AG09319 (cell line): ENCODE measurements around the gene ECSIT.
A peak's percentile ranks its signal among the peaks of the same experiment; 100 is the strongest.

Source experiments
- DNase-seq: peaks from one replicate; pipeline ENCODE4 v3.0.0-alpha.2; 2010; ENCODE audit warnings: low read depth; ENCODE audit errors: extremely low read depth
- TF ChIP-seq, protein P1 (sequence below): IDR thresholded peaks from 2 replicates; pipeline ENCODE4 v1.5.1; 2011; ENCODE audit warnings: low read depth, mild to moderate bottlenecking, inconsistent platforms, low read length, moderate library complexity

Gene ECSIT

DNA sequence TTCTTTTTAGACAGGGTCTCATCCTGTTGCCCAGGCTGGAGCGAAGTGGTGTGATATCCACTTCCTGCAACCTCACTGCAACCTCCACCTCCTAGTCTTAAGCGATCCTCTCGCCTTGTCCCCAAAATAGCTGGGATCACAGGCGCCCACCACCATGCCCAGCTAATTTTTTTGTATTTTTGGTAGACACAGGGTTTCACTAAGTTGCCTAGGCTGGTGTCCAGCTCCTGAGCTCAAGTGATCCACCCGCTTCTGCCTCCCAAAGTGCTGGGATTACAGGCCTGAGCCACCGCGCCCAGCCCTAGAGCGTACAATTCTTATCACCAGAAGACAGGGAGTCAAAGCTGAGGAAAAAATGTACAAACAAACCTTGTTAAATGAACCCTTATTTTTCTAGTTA, 34.6 kb upstream of the ECSIT start:
- no peak for DNase-seq
- TF ChIP-seq, protein P1, sequence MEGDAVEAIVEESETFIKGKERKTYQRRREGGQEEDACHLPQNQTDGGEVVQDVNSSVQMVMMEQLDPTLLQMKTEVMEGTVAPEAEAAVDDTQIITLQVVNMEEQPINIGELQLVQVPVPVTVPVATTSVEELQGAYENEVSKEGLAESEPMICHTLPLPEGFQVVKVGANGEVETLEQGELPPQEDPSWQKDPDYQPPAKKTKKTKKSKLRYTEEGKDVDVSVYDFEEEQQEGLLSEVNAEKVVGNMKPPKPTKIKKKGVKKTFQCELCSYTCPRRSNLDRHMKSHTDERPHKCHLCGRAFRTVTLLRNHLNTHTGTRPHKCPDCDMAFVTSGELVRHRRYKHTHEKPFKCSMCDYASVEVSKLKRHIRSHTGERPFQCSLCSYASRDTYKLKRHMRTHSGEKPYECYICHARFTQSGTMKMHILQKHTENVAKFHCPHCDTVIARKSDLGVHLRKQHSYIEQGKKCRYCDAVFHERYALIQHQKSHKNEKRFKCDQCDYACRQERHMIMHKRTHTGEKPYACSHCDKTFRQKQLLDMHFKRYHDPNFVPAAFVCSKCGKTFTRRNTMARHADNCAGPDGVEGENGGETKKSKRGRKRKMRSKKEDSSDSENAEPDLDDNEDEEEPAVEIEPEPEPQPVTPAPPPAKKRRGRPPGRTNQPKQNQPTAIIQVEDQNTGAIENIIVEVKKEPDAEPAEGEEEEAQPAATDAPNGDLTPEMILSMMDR = no peak

DNA sequence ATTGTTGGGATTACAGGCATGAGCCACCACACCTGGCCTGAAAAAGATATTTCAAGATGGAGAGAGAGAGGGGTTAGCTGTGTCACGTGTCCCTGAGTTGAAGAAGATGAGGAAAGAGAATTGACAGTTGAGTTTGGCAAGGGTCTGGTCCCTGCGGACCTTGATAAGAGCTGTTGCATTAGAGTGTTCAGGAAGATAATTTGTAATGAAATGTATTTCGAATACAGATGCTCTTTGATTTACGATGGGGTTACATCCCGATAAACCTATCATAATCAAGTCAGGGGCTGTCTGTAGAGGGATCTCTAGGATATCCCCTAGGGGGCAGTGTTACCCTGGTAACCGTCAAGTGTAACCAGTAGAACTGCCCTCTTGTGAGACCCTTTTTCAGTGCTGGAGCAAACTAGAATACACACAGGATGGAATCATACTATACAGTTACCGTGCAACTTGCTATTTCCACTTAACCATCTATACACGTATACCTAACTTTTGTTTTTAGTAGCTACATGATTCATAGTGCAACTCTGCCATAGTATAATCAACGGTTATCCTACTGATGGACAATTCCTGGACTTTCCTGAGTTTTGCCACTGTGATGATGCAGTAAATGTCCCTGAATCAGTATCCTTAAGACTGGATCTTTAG, 31.6 kb upstream of the ECSIT start:
- DNase-seq = peak; percentile 40
- TF ChIP-seq, protein P1 = peak; percentile 67

DNA sequence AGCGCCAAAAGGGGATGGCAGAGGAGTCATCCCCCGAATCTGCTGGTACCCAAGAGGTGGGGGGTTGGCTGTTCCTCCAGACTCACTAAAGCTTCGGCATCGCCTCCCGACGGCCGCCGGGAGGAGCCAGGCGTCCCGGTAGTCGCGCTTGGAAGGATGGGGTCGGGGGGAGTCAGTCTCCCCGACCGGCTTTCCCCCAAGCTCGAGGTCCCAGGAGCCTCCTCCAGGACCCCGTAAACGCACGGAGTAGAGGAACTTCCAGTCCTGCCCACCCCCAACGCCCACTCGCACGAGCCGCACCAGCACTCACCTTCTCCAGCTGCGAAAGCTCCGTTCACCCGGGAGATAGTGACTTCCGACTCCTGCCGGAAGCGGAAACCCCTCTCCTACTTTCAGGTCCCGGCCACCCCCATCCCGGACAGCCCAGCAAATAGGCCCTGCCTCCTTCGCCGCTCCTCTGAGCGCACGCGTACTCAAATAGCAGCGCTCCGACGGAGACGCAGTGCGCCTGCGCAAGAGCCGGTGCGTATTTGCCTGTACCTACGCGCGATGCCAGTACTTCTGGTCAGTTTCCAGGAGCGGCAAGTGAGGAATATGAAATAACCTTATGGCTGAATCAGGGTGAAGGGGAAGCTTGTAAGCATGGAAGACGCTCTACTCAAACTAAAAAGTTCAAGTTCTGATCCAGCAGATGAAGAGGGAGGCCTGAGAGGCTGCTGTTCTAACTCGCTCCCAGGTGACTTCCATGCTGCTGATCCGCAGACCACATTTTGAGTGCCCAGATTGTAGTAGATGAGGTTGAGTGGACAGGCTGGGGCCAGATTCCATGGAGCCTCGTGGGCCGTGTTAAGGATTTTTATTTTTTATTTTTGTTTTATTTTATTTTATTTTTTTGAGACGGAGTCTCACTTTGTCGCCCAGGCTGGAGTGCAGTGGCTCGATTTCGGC, 30.2 kb upstream of the ECSIT start, which contains the start of gene ELOF1:
TSS of gene ELOF1 (minus strand) at position 350 of the 948 bp plus-strand sequence. CDS start 4,883 bp downstream, outside the sequence.
- TF ChIP-seq, protein P1 = peak; percentile 27
- DNase-seq = peak; percentile 95

DNA sequence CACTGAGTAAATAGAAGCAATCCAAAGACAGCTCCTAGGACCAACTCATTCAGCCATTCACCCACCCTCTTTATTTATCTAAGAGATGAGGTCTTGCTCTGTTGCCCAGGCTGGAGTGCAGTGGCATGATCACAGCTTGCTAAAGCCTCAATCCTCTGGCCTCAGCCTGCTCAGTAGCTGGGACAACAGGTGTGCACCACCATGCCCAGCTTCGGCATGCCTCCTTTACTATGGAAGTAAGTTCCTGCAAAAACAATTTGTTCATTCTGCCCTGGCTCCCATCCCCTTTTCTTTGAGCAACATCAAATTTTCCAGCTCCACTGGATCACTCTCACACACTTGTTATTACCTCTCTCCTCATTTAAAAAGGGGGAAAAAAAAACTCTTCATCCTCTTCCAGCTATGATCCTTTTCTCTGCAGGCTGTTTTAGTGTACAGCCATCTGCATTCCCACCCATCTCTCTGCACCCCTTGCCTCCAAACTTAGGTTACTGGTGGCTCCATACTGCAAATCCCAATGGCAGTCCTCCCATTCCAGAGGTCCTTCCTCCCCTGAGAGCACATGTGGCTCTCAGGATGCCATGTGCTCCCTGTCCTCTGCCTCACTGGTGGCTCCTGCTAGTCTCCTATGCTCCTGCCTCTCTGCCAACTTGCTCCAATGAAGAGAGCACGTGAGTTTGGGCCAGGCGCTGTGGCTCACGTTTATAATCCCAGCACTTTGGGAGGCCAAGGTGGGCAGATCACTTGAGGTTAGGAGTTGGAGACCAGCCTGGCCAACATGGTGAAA, 27.9 kb upstream of the ECSIT start:
- no peak for DNase-seq
- TF ChIP-seq, protein P1 = no peak

DNA sequence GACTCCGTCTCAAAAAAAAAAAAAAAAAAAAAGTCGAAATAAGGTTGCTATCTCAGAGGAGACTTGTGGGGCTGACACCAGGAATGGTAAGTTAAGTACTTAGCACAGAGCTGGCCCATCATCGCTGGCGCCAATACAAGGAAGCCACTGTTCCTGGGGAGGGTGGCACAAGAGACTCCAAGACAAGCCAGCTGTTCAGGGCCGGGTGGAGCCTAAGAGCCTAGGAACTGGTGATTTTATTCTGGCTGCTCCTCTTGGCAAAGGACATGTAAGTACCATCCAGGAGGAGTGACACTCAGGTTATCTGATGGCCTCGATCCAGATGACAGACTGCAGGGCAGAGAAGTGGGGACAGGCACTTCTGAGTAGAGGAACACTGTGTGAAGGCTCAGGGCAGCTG, 26.3 kb upstream of the ECSIT start:
- DNase-seq = no peak
- TF ChIP-seq, protein P1 = no peak

DNA sequence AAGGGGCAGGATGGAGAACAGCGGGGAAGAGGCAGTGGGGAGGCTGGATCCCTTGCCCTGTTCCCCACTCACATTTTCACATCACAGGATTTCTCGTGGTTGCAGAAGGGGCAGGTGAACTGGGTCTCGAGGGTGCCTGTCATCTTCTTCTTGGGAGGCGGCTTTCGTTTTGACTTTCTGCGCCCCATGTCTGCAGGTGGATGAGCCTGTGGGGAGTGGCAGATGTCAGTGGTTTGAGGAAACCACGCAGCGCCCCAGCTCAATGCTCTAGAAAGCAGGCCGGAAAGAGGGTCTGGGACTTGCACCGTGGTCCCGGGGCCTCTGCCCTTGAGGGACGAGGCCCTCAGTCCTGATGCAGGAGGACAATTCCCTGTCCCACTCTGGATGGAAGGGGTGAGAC, 25.2 kb upstream of the ECSIT start:
- DNase-seq = no peak
- TF ChIP-seq, protein P1 = no peak
